HEK293T (cell line): Measurements from ENCODE around the gene EIF4B.

ENCODE experiments used
- CTCF ChIA-PET: fragments of 350-600 bp; formaldehyde crosslinking; extraction: SDS; loops from one replicate; lab custom pipeline; 2021; ENCODE audit warnings: antibody characterized with exemption, inconsistent platforms; lab: Yijun Ruan, JAX
- POLR2A ChIA-PET: fragments of 350-600 bp; formaldehyde crosslinking; extraction: SDS; loops from one replicate; lab custom pipeline; 2020; ENCODE audit warnings: antibody characterized with exemption, inconsistent platforms; lab: Yijun Ruan, JAX
- DNase-seq: peaks from one replicate; pipeline ENCODE4 v3.0.0; 2012; ENCODE audit warnings: mixed read lengths; ENCODE audit errors: extremely low spot score
- ARNT ChIP-seq: fragments of 450-650 bp; IDR thresholded peaks from 2 replicates; pipeline ENCODE4 v1.6.1; 2017; ENCODE audit warnings: mild to moderate bottlenecking
- BHLHE40 ChIP-seq: fragments of 450-650 bp; IDR thresholded peaks from 2 replicates; pipeline ENCODE4 v1.6.1; 2016; ENCODE audit warnings: mild to moderate bottlenecking, moderate library complexity, borderline replicate concordance
- CTBP1 ChIP-seq: fragments of 450-650 bp; IDR thresholded peaks from 2 replicates; pipeline ENCODE4 v1.6.1; 2016; ENCODE audit warnings: borderline replicate concordance
- ELF4 ChIP-seq: fragments of 450-650 bp; IDR thresholded peaks from 2 replicates; pipeline ENCODE4 v1.6.1; 2017; ENCODE audit warnings: antibody characterized with exemption
- FOXA1 ChIP-seq: fragments of 450-650 bp; IDR thresholded peaks from 2 replicates; pipeline ENCODE4 v1.6.1; 2016; ENCODE audit warnings: mild to moderate bottlenecking
- FOXK2 ChIP-seq: fragments of 450-650 bp; IDR thresholded peaks from 2 replicates; pipeline ENCODE4 v1.6.1; 2016; ENCODE audit warnings: mild to moderate bottlenecking
- FOXM1 ChIP-seq: fragments of 450-650 bp; IDR thresholded peaks from 2 replicates; pipeline ENCODE4 v1.6.1; 2017; ENCODE audit warnings: mild to moderate bottlenecking, borderline replicate concordance
- HDGF ChIP-seq: fragments of 450-650 bp; IDR thresholded peaks from 2 replicates; pipeline ENCODE4 v1.6.1; 2017; ENCODE audit warnings: antibody characterized with exemption, borderline replicate concordance
- L3MBTL2 ChIP-seq: fragments of 450-650 bp; conservative IDR thresholded peaks from 2 replicates; pipeline ENCODE4 v1.6.1; 2016; ENCODE audit warnings: mild to moderate bottlenecking
- LEF1 ChIP-seq: fragments of 450-650 bp; IDR thresholded peaks from 2 replicates; pipeline ENCODE4 v1.6.1; 2017; ENCODE audit warnings: mild to moderate bottlenecking, borderline replicate concordance
- NFRKB ChIP-seq: fragments of 450-650 bp; IDR thresholded peaks from 2 replicates; pipeline ENCODE4 v1.6.1; 2016; ENCODE audit warnings: mild to moderate bottlenecking, moderate library complexity
- PKNOX1 ChIP-seq: fragments of 450-650 bp; IDR thresholded peaks from 2 replicates; pipeline ENCODE4 v1.6.1; 2016
- SP1 ChIP-seq: fragments of 450-650 bp; IDR thresholded peaks from 2 replicates; pipeline ENCODE4 v1.6.1; 2017
- SUZ12 ChIP-seq: fragments of 450-650 bp; IDR thresholded peaks from 2 replicates; pipeline ENCODE4 v1.6.1; 2016; ENCODE audit warnings: mild to moderate bottlenecking
- TARDBP ChIP-seq: fragments of 450-650 bp; IDR thresholded peaks from 2 replicates; pipeline ENCODE4 v1.6.1; 2016
- ZNF384 ChIP-seq: fragments of 450-650 bp; IDR thresholded peaks from 2 replicates; pipeline ENCODE4 v1.6.1; 2016

EIF4B gene

GRCh38 chr12:52976574-52977071 is 29.6 kb upstream of the EIF4B start:
- TF ChIP-seq FOXK2 (no peak), TARDBP (no peak), ZNF384 (no peak), FOXA1 (no peak), SUZ12 (no peak), FOXM1 (no peak), ARNT (no peak), NFRKB (no peak), SP1 (no peak), L3MBTL2 (no peak), PKNOX1 (no peak), LEF1 (no peak), HDGF (no peak), ELF4 (no peak), BHLHE40 (no peak), CTBP1 (no peak)
- DNase-seq = no peak
- CTCF ChIA-PET = interaction anchor here (6.9 kb wide), 1 partner anchor 94 kb away, joined by 231 read pairs; no protein-coding TSS in a partner anchor
- POLR2A ChIA-PET = no interaction called here

DNA sequence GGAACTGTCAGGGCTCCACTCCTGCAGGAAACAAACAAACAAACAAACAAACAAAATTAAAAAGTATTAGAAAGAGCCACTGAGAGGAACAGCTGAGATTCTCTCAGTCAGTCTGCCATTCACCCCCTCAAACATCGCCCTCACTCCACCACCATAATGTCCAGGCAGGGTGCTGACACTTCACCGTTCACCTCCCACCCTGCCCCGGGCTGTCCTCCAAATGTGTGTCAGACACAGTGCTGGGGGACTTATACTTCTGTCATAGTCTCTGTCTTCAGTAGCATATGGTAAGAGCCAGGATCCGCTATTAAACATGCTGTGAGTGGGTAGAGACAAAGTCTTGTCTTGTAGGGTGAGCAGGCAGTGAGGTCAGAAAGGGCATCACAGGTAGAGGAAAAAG is 29.1 kb upstream of the EIF4B start:
- POLR2A ChIA-PET = no interaction called here
- CTCF ChIA-PET = interaction anchor here (0.6 to 6.9 kb wide), 3 partner anchors 95 to 1851 kb away, joined by 3 to 231 read pairs (median 4); no protein-coding TSS in a partner anchor
- no peak for DNase-seq
- TF ChIP-seq ELF4 = no peak
- no peak for TF ChIP-seq SUZ12
- no peak for TF ChIP-seq FOXK2

- TF ChIP-seq SUZ12 = no peak
- TF ChIP-seq FOXM1 = no peak
- no peak for TF ChIP-seq FOXK2
- no peak for TF ChIP-seq SP1
- TF ChIP-seq ELF4 = no peak
- TF ChIP-seq BHLHE40 = no peak
- no peak for TF ChIP-seq ARNT
- TF ChIP-seq NFRKB = no peak
- no peak for TF ChIP-seq CTBP1
- TF ChIP-seq LEF1 = no peak
- no peak for TF ChIP-seq TARDBP
- TF ChIP-seq L3MBTL2 = no peak
- TF ChIP-seq PKNOX1 = no peak
- no peak for TF ChIP-seq ZNF384
- TF ChIP-seq HDGF = no peak
- no peak for DNase-seq
- POLR2A ChIA-PET = interaction anchor here (1.2 to 3.1 kb wide), 4 partner anchors 26 to 101 kb away, joined by 4 to 13 read pairs (median 6); partner anchors contain the start of genes EIF4B and KRT18
- CTCF ChIA-PET = interaction anchor here (0.6 to 6.9 kb wide), 25 partner anchors 9 to 1446 kb away, joined by 3 to 231 read pairs (median 5); partner anchors contain the start of gene KRT8
Measured at GRCh38 chr12:52980096-52980649, 26.1 kb upstream of the EIF4B start.

DNA sequence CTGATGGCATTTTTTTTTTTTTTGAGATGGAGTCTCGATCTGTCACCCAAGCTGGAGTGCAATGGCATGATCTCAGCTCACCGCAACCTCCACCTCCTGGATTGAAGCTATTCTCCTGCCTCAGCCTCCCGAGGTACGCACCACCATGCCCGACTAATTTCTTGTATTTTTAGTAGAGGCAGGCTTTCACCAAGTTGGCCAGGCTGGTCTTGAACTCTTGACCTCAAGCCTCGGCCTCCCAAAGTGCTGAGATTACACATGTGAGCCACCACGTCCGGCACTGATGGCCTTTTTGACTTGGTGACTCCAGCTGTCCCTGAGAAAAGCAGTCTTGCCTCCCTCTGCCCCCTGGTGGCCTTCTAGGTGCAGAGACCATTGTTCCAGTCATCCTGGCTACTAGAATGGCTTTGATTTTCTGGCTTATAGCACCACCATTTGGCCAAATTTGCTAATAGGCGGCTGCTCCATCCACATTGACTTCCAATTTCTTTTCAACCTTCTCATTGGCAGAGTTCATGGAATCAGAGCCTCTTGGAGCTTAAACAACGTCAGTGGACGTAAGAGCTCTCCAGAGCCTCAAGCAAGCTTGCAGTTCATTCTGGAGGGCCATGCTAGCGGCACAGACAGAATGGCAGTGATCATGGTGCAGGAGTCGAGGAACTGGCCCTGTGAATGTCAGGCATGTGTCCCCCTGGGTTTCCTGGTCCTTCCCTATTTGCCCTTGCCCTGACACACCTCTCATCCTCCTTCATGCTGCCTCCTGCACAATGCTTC is 25.4 kb upstream of the EIF4B start:
- DNase-seq = peak; percentile 83
- CTCF ChIA-PET = interaction anchor here (0.6 to 6.9 kb wide), 26 partner anchors 10 to 605 kb away, joined by 3 to 231 read pairs (median 5); partner anchors contain the start of gene KRT8
- TF ChIP-seq L3MBTL2 (no peak), CTBP1 (0 out of 2 replicates have a peak, but pooled peaks have one; percentile 20), PKNOX1 (0 out of 2 replicates have a peak, but pooled peaks have one; percentile 7), FOXA1 (no peak)
- POLR2A ChIA-PET = interaction anchor here (1.2 to 3.1 kb wide), 4 partner anchors 25 to 101 kb away, joined by 4 to 13 read pairs (median 6); partner anchors contain the start of genes EIF4B and KRT18

GRCh38 chr12:52984136-52984535 is 22.1 kb upstream of the EIF4B start:
- CTCF ChIA-PET = interaction anchor here (1.2 to 1.3 kb wide), 2 partner anchors 99 to 105 kb away, joined by 3 to 5 read pairs; no protein-coding TSS in a partner anchor
- TF ChIP-seq FOXK2 = no peak
- TF ChIP-seq NFRKB = no peak
- TF ChIP-seq ARNT = no peak
- TF ChIP-seq PKNOX1 = no peak
- TF ChIP-seq CTBP1 = no peak
- TF ChIP-seq FOXM1 = no peak
- no peak for TF ChIP-seq LEF1
- no peak for TF ChIP-seq BHLHE40
- TF ChIP-seq FOXA1 = no peak
- no peak for TF ChIP-seq TARDBP
- no peak for TF ChIP-seq L3MBTL2
- TF ChIP-seq HDGF = no peak
- no peak for TF ChIP-seq ZNF384
- no peak for TF ChIP-seq SP1
- no peak for TF ChIP-seq ELF4
- no peak for DNase-seq
- POLR2A ChIA-PET = no interaction called here
